PC-9 (cell line): ENCODE measurements around the gene UBA6.

Source experiments
- EZH2 ChIP-seq: fragments of 200-600 bp; sonication (generic); IDR thresholded peaks from 2 replicates; pipeline ENCODE4 v1.8.0; 2017; ENCODE audit warnings: antibody characterized with exemption, low read depth
- TF ChIP-seq, protein P1 (sequence below): fragments of 200-600 bp; sonication (generic); conservative IDR thresholded peaks from 2 replicates; pipeline ENCODE4 v1.6.1; 2017; ENCODE audit warnings: mixed run types, antibody characterized with exemption, mild to moderate bottlenecking, moderate library complexity

DNA sequence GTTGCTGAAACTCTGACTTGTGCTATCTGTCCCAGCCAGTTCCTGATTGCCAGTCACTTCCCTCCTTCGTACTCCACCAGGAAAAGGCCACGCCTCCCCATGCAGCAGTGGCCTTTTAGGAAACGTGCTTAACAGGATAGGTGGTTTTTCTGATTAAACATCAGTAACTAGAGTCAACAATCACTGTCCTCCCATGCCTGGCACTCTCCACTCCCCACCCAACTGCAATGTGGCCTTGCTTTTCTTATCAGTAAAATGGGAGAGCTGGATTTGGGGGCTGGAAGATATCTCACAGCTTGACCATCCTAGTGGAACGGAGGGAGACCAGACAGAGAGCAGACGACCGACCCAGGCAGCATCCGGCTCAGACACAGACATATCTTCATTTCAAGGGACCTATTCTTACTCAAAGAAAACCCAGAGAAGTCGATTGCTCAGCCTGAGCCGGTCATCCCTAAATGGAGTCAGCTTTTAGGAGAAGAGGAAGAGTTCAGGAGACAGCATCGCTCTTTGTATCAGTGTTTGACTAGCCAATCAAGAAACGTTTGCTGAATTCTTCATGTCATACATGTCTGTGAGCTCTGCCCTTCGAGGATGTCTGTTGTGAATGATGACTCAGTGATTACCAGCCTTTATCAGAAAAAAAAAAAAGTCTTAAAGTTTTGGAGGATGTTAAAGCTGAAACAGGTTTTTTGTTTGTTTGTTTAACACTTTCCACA lies 12.7 kb upstream of the UBA6 start:
- TF ChIP-seq, protein P1, sequence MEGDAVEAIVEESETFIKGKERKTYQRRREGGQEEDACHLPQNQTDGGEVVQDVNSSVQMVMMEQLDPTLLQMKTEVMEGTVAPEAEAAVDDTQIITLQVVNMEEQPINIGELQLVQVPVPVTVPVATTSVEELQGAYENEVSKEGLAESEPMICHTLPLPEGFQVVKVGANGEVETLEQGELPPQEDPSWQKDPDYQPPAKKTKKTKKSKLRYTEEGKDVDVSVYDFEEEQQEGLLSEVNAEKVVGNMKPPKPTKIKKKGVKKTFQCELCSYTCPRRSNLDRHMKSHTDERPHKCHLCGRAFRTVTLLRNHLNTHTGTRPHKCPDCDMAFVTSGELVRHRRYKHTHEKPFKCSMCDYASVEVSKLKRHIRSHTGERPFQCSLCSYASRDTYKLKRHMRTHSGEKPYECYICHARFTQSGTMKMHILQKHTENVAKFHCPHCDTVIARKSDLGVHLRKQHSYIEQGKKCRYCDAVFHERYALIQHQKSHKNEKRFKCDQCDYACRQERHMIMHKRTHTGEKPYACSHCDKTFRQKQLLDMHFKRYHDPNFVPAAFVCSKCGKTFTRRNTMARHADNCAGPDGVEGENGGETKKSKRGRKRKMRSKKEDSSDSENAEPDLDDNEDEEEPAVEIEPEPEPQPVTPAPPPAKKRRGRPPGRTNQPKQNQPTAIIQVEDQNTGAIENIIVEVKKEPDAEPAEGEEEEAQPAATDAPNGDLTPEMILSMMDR, result no peak
- no peak for TF ChIP-seq EZH2
